HEK293 (cell line): ENCODE measurements around the gene KIRREL1.

Source experiments
- CTCF ChIA-PET: fragments of 350-600 bp; formaldehyde crosslinking; extraction: SDS; loops from one replicate; lab custom pipeline; 2021; ENCODE audit warnings: antibody characterized with exemption; lab: Yijun Ruan, JAX
- POLR2A ChIA-PET: fragments of 300-600 bp; formaldehyde crosslinking; extraction: SDS; loops from one replicate; lab custom pipeline; 2020; ENCODE audit warnings: antibody characterized with exemption, inconsistent platforms; lab: Yijun Ruan, JAX
- H3K27ac ChIP-seq: fragments of 200-500 bp; sonication (Bioruptor generic); 2 replicates; pipeline ENCODE4 v1.5.1; 2014; ENCODE audit warnings: low read depth, low read length, control low read depth, inconsistent platforms; ENCODE audit errors: extremely low read depth
- H3K36me3 ChIP-seq, 2 experiments: fragments of 200-500 bp in 1 of 2; sonication (Bioruptor generic) in 1 of 2; 1 replicate in 1 of 2; 2 replicates in 1 of 2; pipeline ENCODE4 v1.5.1; 2014 to 2017; ENCODE audit warnings: inconsistent platforms in 2 of 2, low read length in 2 of 2; ENCODE audit not compliant: control insufficient read depth in 2 of 2, insufficient read depth in 1 of 2
- H3K4me1 ChIP-seq: fragments of 200-500 bp; sonication (Bioruptor generic); 2 replicates; pipeline ENCODE4 v1.5.1; 2014; ENCODE audit warnings: mild to moderate bottlenecking, low read length, inconsistent platforms; ENCODE audit not compliant: control insufficient read depth, insufficient read depth
- H3K4me3 ChIP-seq: 2 replicates; pipeline ENCODE4 v1.5.1; 2011; ENCODE audit warnings: low read depth, mild to moderate bottlenecking, control low read depth, low read length, moderate library complexity
- H3K9me3 ChIP-seq: fragments of 200-500 bp; sonication (Bioruptor generic); 2 replicates; pipeline ENCODE4 v1.5.1; 2014; ENCODE audit warnings: low read depth, low read length, inconsistent platforms; ENCODE audit not compliant: control insufficient read depth, insufficient read depth
- CTCF ChIP-seq: fragments of 450-650 bp; formaldehyde crosslinking; IDR thresholded peaks from 2 replicates; pipeline ENCODE4 v1.5.1; 2016; ENCODE audit warnings: missing biosample characterization, missing genetic modification characterization
- GLI4 ChIP-seq: fragments of 450-650 bp; formaldehyde crosslinking; IDR thresholded peaks from 2 replicates; pipeline ENCODE4 v1.5.1; 2016; ENCODE audit warnings: missing biosample characterization, missing genetic modification characterization
- GLIS1 ChIP-seq: fragments of 450-650 bp; formaldehyde crosslinking; IDR thresholded peaks from 2 replicates; pipeline ENCODE4 v1.5.1; 2016; ENCODE audit warnings: missing biosample characterization, missing genetic modification characterization
- GLIS2 ChIP-seq: fragments of 450-650 bp; formaldehyde crosslinking; IDR thresholded peaks from 2 replicates; pipeline ENCODE4 v1.5.1; 2016; ENCODE audit warnings: missing biosample characterization, missing genetic modification characterization
- KLF17 ChIP-seq: fragments of 450-650 bp; formaldehyde crosslinking; IDR thresholded peaks from 2 replicates; pipeline ENCODE4 v1.5.1; 2016; ENCODE audit warnings: missing biosample characterization, missing genetic modification characterization
- PRDM6 ChIP-seq: fragments of 450-650 bp; formaldehyde crosslinking; IDR thresholded peaks from 2 replicates; pipeline ENCODE4 v1.5.1; 2017; ENCODE audit warnings: missing biosample characterization, missing genetic modification characterization
- SALL2 ChIP-seq: fragments of 450-650 bp; formaldehyde crosslinking; IDR thresholded peaks from 2 replicates; pipeline ENCODE4 v1.5.0; 2017; ENCODE audit warnings: missing biosample characterization, mild to moderate bottlenecking, missing genetic modification characterization, borderline replicate concordance
- ZBTB48 ChIP-seq: fragments of 450-650 bp; formaldehyde crosslinking; IDR thresholded peaks from 2 replicates; pipeline ENCODE4 v1.5.1; 2016; ENCODE audit warnings: missing biosample characterization, missing genetic modification characterization
- ZFP37 ChIP-seq: fragments of 450-650 bp; formaldehyde crosslinking; IDR thresholded peaks from 2 replicates; pipeline ENCODE4 v1.5.1; 2016; ENCODE audit warnings: missing biosample characterization, missing genetic modification characterization
- ZIC2 ChIP-seq: fragments of 450-650 bp; formaldehyde crosslinking; IDR thresholded peaks from 2 replicates; pipeline ENCODE4 v1.5.1; 2016; ENCODE audit warnings: missing biosample characterization, missing genetic modification characterization
- ZNF174 ChIP-seq: fragments of 450-650 bp; formaldehyde crosslinking; IDR thresholded peaks from 2 replicates; pipeline ENCODE4 v1.5.0; 2017; ENCODE audit warnings: missing biosample characterization, mild to moderate bottlenecking, missing genetic modification characterization
- ZNF24 ChIP-seq: fragments of 450-650 bp; formaldehyde crosslinking; IDR thresholded peaks from 2 replicates; pipeline ENCODE4 v1.5.1; 2016; ENCODE audit warnings: missing biosample characterization, missing genetic modification characterization
- ZNF311 ChIP-seq: fragments of 450-650 bp; formaldehyde crosslinking; IDR thresholded peaks from 2 replicates; pipeline ENCODE4 v1.5.1; 2017; ENCODE audit warnings: missing biosample characterization, missing genetic modification characterization, borderline replicate concordance
- ZNF362 ChIP-seq: fragments of 450-650 bp; formaldehyde crosslinking; IDR thresholded peaks from 2 replicates; pipeline ENCODE4 v1.5.1; 2016; ENCODE audit warnings: missing biosample characterization, missing genetic modification characterization
- ZNF404 ChIP-seq: fragments of 450-650 bp; formaldehyde crosslinking; IDR thresholded peaks from 2 replicates; pipeline ENCODE4 v1.5.1; 2017; ENCODE audit warnings: missing biosample characterization, missing genetic modification characterization
- ZNF544 ChIP-seq: fragments of 450-650 bp; formaldehyde crosslinking; IDR thresholded peaks from 2 replicates; pipeline ENCODE4 v1.5.0; 2017; ENCODE audit warnings: missing biosample characterization, missing genetic modification characterization
- ZNF555 ChIP-seq: fragments of 450-650 bp; formaldehyde crosslinking; conservative IDR thresholded peaks from 2 replicates; pipeline ENCODE4 v1.5.1; 2017; ENCODE audit warnings: missing biosample characterization, mild to moderate bottlenecking, missing genetic modification characterization, inconsistent platforms
- ZNF580 ChIP-seq: fragments of 450-650 bp; formaldehyde crosslinking; IDR thresholded peaks from 2 replicates; pipeline ENCODE4 v1.5.1; 2016; ENCODE audit warnings: missing biosample characterization, missing genetic modification characterization
- ZNF660 ChIP-seq: fragments of 450-650 bp; IDR thresholded peaks from 2 replicates; pipeline ENCODE4 v1.5.1; 2018; ENCODE audit warnings: missing biosample characterization, mild to moderate bottlenecking, missing genetic modification characterization

KIRREL1 gene

GRCh38 chr1:158102881-158103674 lies 109.6 kb downstream of the KIRREL1 start:
- no peaks in the 10 kb centered on the region for H3K36me3 ChIP-seq
- TF ChIP-seq ZNF555 (tag by site-specific recombination) (no peak), GLIS2 (tag by site-specific recombination) (no peak), ZNF660 (no peak), ZBTB48 (tag by site-specific recombination) (no peak), ZNF24 (tag by site-specific recombination) (no peak), ZNF311 (no peak), PRDM6 (tag by site-specific recombination) (no peak), SALL2 (tag by site-specific recombination) (no peak), ZNF544 (tag by site-specific recombination) (no peak), ZNF580 (tag by site-specific recombination) (no peak), ZNF404 (no peak), KLF17 (tag by site-specific recombination) (no peak), ZFP37 (tag by site-specific recombination) (no peak), CTCF (tag by site-specific recombination) (no peak), GLI4 (tag by site-specific recombination) (no peak), ZNF362 (tag by site-specific recombination) (no peak), ZNF174 (tag by site-specific recombination) (no peak)
- no peaks in the 10 kb centered on the region for H3K9me3 ChIP-seq
- H3K4me1 ChIP-seq = no peaks in the 10 kb centered on the region
- no peak overlapping the region for H3K27ac ChIP-seq
- CTCF ChIA-PET = interaction anchor here (1.2 to 4.4 kb wide), 6 partner anchors 8 to 134 kb away, joined by 3 to 26 read pairs (median 12); no protein-coding TSS in a partner anchor
- H3K4me3 ChIP-seq = no peak overlapping the region
- POLR2A ChIA-PET = no interaction called here

- Histone ChIP-seq H3K36me3 (no peaks in the 10 kb centered on the region), H3K27ac (no peak overlapping the region), H3K4me1 (no peaks in the 10 kb centered on the region), H3K9me3 (no peaks in the 10 kb centered on the region), H3K4me3 (no peak overlapping the region)
- TF ChIP-seq ZIC2 (tag by site-specific recombination) (no peak), GLIS1 (peak; percentile 63)
- ChIA-PET CTCF (interaction anchor here (1.2 to 4.4 kb wide), 7 partner anchors 9 to 135 kb away, joined by 3 to 26 read pairs (median 9); no protein-coding TSS in a partner anchor), POLR2A (no interaction called here)
These were observed 110.5 kb downstream of the KIRREL1 start for GRCh38 chr1:158103861-158104522.
